ENCODE data around the gene KCNH2.

The KCNH2 gene

GRCh38 chr7:150969475-150969874, 8.6 kb downstream of the KCNH2 start:
- no peak for DNase-seq (ENCODE audit: extremely low read depth, low read depth)
- H3K4me3 ChIP-seq (replicated peaks; ENCODE audit: low read depth, low read length) = no peak overlapping the region
- no peak for TF ChIP-seq CTCF (IDR thresholded peaks at IDR 0.05; ENCODE audit: low read depth, low read length, missing control alignments)

GRCh38 chr7:150968734-150969372, 9.3 kb downstream of the KCNH2 start:
- no peak overlapping the region for H3K4me3 ChIP-seq (replicated peaks; ENCODE audit: low read depth, low read length)
- no peak for TF ChIP-seq CTCF (IDR thresholded peaks at IDR 0.05; ENCODE audit: low read depth, low read length, missing control alignments)
- DNase-seq (ENCODE audit: extremely low read depth, low read depth) = no peak

- H3K4me3 ChIP-seq (replicated peaks; ENCODE audit: low read depth, low read length) = no peak overlapping the region
- no peak for DNase-seq (ENCODE audit: extremely low read depth, low read depth)
- no peak for TF ChIP-seq CTCF (IDR thresholded peaks at IDR 0.05; ENCODE audit: low read depth, low read length, missing control alignments)
Observed at GRCh38 chr7:150968056-150968733, 9.9 kb downstream of the KCNH2 start.

- TF ChIP-seq CTCF (IDR thresholded peaks at IDR 0.05; ENCODE audit: low read depth, low read length, missing control alignments) = no peak
- H3K4me3 ChIP-seq (replicated peaks; ENCODE audit: low read depth, low read length) = no peak overlapping the region
- no peak for DNase-seq (ENCODE audit: extremely low read depth, low read depth)
Observed at GRCh38 chr7:150967349-150967748, 10.8 kb downstream of the KCNH2 start.

GRCh38 chr7:150966002-150966401, 12.1 kb downstream of the KCNH2 start:
- no peak overlapping the region for H3K4me3 ChIP-seq (replicated peaks; ENCODE audit: low read depth, low read length)
- peak; percentile 18 for TF ChIP-seq CTCF (IDR thresholded peaks at IDR 0.05; ENCODE audit: low read depth, low read length, missing control alignments)
- no peak for DNase-seq (ENCODE audit: extremely low read depth, low read depth)

- TF ChIP-seq CTCF (IDR thresholded peaks at IDR 0.05; ENCODE audit: low read depth, low read length, missing control alignments) = no peak
- DNase-seq (ENCODE audit: extremely low read depth, low read depth) = no peak
- H3K4me3 ChIP-seq (replicated peaks; ENCODE audit: low read depth, low read length) = no peak overlapping the region
Observed at GRCh38 chr7:150965273-150965830, 12.8 kb downstream of the KCNH2 start.

Data from HFF-Myc (cell line).